Gastrocnemius medialis (tissue), 4 donors: ENCODE results near the gene CCNC. TPM values are rescaled to one million over a fixed set of nuclear protein-coding genes. Genes with fewer than 3 reads are reported as not detected.

Experiments
- ATAC-seq, 2 donors: fragments of 150-250 bp; one replicate each; pipeline ENCODE4 v1.9.1; 2016
- DNase-seq, 2 donors: peaks; one replicate each; pipeline ENCODE4 v3.0.0-alpha.2; 2019
- H3K27ac ChIP-seq, 4 donors: fragments of 200-600 bp; sonication (generic); 1 replicate in 1 of 4; 2 replicates in 3 of 4; pipeline ENCODE4 v1.5.1; 2016 to 2018; ENCODE audit warnings: mild to moderate bottlenecking in 2 of 4, moderate library complexity in 1 of 4
- H3K27me3 ChIP-seq, 3 donors: fragments of 200-600 bp; sonication (generic) in 2 of 3; 1 replicate in 1 of 3; 2 replicates in 2 of 3; pipeline versions ENCODE4 v1.5.1 to v1.6.0; 2016 to 2019; ENCODE audit warnings: mild to moderate bottlenecking in 1 of 3, moderate library complexity in 1 of 3
- H3K36me3 ChIP-seq, 2 donors: fragments of 200-600 bp; sonication (generic) in 1 of 2; one replicate each; pipeline ENCODE4 v1.5.1; 2017 to 2018
- H3K4me1 ChIP-seq, 2 donors: fragments of 200-600 bp; sonication (generic) in 1 of 2; one replicate each; pipeline ENCODE4 v1.5.1; 2016 to 2017; ENCODE audit warnings: mild to moderate bottlenecking in 2 of 2
- H3K4me3 ChIP-seq, 4 donors: fragments of 200-600 bp; sonication (generic) in 3 of 4; 1 replicate in 1 of 4; 2 replicates in 3 of 4; pipeline ENCODE4 v1.5.1; 2016 to 2019; ENCODE audit warnings: mild to moderate bottlenecking in 2 of 4
- H3K9me3 ChIP-seq, 3 donors: fragments of 200-600 bp; sonication (generic) in 2 of 3; 1 replicate in 1 of 3; 2 replicates in 2 of 3; pipeline ENCODE4 v1.5.1; 2016 to 2019
- POLR2A ChIP-seq, 2 donors: fragments of 450-650 bp; IDR thresholded peaks; one replicate each; pipeline ENCODE4 v1.6.1; 2017; ENCODE audit warnings: antibody characterized with exemption in 2 of 2, mild to moderate bottlenecking in 2 of 2, moderate library complexity in 2 of 2
- in situ Hi-C, 4 donors: fragments of 200-750 bp; cut with MboI; loops; one replicate each; pipeline versions ENCODE4 v1.15.0 to v1.8.0; 2017; ENCODE audit warnings: low sequenced_read_pairs in 4 of 4
- intact Hi-C: fragments of 100-400 bp; cut with DNase I; formaldehyde crosslinking; loops from one replicate; pipeline ENCODE4 v1.15.1; 2023; ENCODE audit warnings: low total_unique reads
- total RNA-seq, 4 donors: library from RNA; depleted of rRNA; stranded (reverse); fragments of >200 nt; gene quantifications; one replicate each; pipeline versions ENCODE4 v1.1.0 to v1.2.3, GENCODE V29; 2016
- TF ChIP-seq, protein P1 (sequence below), 5 experiments: fragments of 450-650 bp in 3 of 5; fragments of 200-600 bp in 2 of 5; sonication (generic) in 2 of 5; IDR thresholded peaks in 4 of 5; conservative IDR thresholded peaks in 1 of 5; 1 replicate in 4 of 5; 2 replicates in 1 of 5; pipeline ENCODE4 v1.5.1; 2016 to 2019; ENCODE audit warnings: antibody characterized with exemption in 5 of 5, mild to moderate bottlenecking in 3 of 5, moderate library complexity in 3 of 5

CCNC gene
- total RNA-seq, 4 donors from 2014 or later, result 18.1 to 45.4 (median 25.8) TPM

DNA sequence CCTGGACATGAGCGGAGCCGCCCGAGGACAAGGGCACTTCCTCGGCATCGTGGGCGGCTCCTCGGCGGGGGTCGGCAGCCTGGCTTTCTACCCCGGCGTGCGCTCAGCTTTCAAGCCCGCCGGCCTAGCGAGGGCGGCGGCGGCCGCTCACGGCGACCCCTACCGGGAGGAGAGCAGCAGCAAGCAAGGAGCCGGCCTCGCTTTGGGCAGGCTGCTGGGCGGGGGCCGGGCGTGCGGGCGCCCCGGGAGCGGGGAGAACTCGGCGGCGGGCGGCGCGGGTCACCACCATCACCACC is 44.9 kb upstream of the CCNC start:
- Histone ChIP-seq H3K4me1 (peaks cover 5 to 10% of the 10 kb centered on the region in 2 donors), H3K4me3 (peak overlapping the region; percentile 41 to 59 (median 48)), H3K36me3 (no peaks in the 10 kb centered on the region), H3K27me3 (peaks cover 97 to 99% (median 98%) of the 10 kb centered on the region in 3 donors), H3K9me3 (no peaks in the 10 kb centered on the region), H3K27ac (no peak overlapping the region)
- ATAC-seq (peak in 1 of 2 donors; percentile 36), DNase-seq (no peak)
- in situ Hi-C loops (no loop called here), intact Hi-C loops (no loop called here)
- TF ChIP-seq POLR2A (IDR thresholded peaks at IDR 0.05), result no peak
- TF ChIP-seq, protein P1, sequence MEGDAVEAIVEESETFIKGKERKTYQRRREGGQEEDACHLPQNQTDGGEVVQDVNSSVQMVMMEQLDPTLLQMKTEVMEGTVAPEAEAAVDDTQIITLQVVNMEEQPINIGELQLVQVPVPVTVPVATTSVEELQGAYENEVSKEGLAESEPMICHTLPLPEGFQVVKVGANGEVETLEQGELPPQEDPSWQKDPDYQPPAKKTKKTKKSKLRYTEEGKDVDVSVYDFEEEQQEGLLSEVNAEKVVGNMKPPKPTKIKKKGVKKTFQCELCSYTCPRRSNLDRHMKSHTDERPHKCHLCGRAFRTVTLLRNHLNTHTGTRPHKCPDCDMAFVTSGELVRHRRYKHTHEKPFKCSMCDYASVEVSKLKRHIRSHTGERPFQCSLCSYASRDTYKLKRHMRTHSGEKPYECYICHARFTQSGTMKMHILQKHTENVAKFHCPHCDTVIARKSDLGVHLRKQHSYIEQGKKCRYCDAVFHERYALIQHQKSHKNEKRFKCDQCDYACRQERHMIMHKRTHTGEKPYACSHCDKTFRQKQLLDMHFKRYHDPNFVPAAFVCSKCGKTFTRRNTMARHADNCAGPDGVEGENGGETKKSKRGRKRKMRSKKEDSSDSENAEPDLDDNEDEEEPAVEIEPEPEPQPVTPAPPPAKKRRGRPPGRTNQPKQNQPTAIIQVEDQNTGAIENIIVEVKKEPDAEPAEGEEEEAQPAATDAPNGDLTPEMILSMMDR (IDR thresholded peaks at IDR 0.05 in 4 of 5, conservative IDR thresholded peaks at IDR 0.05 in 1 of 5), result peak in 4 of 5 experiments; percentile 12 to 40 (median 35)

DNA sequence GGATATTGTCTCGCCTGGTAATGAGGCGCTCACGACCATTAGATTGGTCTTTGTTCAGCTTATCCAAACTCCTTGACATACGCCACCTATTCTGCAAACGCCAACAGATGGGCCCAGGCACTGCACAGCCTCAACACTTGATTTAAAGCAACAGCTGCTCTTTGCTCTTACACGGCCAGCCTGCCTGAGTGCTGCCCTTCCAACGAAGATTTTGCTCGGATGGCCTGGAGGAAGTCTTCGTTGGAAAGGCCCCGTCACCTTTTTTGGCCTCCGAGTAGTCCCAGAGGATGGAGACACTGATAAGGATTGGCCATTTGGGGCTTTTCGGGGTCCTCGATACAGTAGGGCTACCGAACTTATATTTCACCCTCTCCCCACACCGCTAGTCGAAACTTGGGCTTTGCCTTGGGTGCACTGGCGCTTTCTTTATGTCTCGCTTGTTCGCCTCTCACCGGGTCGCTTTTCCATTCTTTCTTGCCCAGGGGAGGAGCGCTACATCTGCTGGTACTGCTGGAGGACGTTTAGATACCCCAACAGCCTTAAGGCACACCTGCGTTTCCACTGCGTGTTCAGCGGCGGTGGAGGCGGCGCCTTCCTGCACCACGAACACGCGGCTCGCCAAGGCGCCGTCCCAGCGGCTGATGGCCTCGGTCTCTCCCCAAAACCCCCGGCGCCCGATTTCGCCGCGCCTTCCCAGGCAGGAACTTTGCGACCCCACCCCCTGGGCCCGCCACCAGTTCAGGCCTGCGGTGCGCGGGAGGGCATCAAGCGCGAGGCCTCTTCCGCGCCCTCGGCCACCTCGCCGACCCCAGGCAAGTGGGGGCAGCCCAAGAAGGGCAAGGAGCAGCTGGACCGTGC is 44.3 kb upstream of the CCNC start:
- peak overlapping the region; percentile 41 to 59 (median 48) for H3K4me3 ChIP-seq
- peaks cover 5 to 13% of the 10 kb centered on the region in 2 donors for H3K4me1 ChIP-seq
- no peaks in the 10 kb centered on the region for H3K36me3 ChIP-seq
- TF ChIP-seq POLR2A (IDR thresholded peaks at IDR 0.05), result no peak
- TF ChIP-seq, protein P1 (IDR thresholded peaks at IDR 0.05 in 4 of 5, conservative IDR thresholded peaks at IDR 0.05 in 1 of 5), result no peak
- H3K9me3 ChIP-seq, result no peaks in the 10 kb centered on the region
- H3K27ac ChIP-seq, result no peak overlapping the region
- in situ Hi-C loops (no loop called here), intact Hi-C loops (no loop called here)
- DNase-seq (no peak), ATAC-seq (no peak)
- H3K27me3 ChIP-seq, result peaks cover 97 to 99% (median 98%) of the 10 kb centered on the region in 3 donors

DNA sequence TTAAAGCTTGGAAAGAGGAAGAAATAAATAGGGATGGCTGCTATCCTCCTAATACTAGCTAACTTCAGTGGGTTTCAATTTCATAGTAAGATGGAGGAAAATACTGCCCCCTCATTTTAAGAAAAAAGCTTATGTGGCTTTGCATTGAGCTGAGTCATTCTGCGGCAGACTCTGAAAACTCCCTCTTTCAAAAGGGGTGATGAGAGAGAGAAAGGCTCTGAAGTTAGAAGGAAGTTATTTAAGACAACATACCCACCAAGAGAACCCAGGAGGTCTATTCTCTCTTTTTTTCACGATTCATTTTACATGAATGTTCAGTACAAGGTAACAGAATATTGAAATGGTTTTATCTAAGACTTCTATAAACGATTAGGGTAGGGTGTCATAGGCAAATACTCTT is 42.7 kb upstream of the CCNC start:
- no peak for ATAC-seq
- H3K36me3 ChIP-seq, result no peaks in the 10 kb centered on the region
- H3K4me3 ChIP-seq, result no peak overlapping the region
- DNase-seq, result no peak
- H3K27ac ChIP-seq, result no peak overlapping the region
- intact Hi-C loops (no loop called here), in situ Hi-C loops (no loop called here)
- no peaks in the 10 kb centered on the region for H3K9me3 ChIP-seq
- H3K4me1 ChIP-seq, result peaks cover 5 to 19% of the 10 kb centered on the region in 2 donors
- TF ChIP-seq, protein P1 (IDR thresholded peaks at IDR 0.05 in 4 of 5, conservative IDR thresholded peaks at IDR 0.05 in 1 of 5), result no peak
- no peak for TF ChIP-seq POLR2A (IDR thresholded peaks at IDR 0.05)
- peaks cover 98 to 100% (median 99%) of the 10 kb centered on the region in 3 donors for H3K27me3 ChIP-seq

DNA sequence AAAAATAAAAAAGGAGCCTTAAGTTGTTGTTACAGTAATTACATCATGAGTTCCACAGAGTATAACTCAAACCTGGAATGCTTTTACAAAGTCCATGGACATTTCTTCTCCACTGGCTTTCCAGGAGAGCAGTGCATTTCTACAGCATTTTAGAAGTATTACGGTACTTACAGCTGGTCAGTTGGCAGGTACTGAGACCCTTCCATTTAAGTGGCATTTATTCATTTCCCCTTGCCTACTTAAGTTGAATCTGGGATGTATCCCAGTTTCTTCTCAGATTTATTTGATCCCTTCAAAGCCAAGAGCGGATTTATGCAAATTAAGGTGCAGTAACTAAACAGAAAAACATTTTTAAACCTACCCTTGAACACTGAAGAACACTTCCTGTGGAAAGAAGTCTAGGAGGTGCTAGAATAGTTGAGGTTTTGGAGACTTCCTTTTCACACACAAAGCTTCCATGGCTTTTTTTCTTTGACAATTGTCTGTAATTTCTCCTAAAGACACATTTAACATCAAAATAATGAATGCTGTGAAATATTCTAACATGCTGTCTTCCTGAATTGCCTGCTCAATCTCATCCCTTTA is 41.5 kb upstream of the CCNC start:
- DNase-seq (no peak), ATAC-seq (no peak)
- Histone ChIP-seq H3K4me1 (peaks cover 5 to 19% of the 10 kb centered on the region in 2 donors), H3K4me3 (no peak overlapping the region), H3K36me3 (no peaks in the 10 kb centered on the region), H3K27ac (no peak overlapping the region), H3K27me3 (peaks cover 98 to 100% (median 99%) of the 10 kb centered on the region in 3 donors), H3K9me3 (no peaks in the 10 kb centered on the region)
- intact Hi-C loops, result loop anchor here (5.0 kb wide), 1 partner anchor 852 kb away; the partner anchor contains the start of gene SIM1
- in situ Hi-C loops, result no loop called here
- TF ChIP-seq POLR2A (IDR thresholded peaks at IDR 0.05), result no peak
- TF ChIP-seq, protein P1 (IDR thresholded peaks at IDR 0.05 in 4 of 5, conservative IDR thresholded peaks at IDR 0.05 in 1 of 5), result no peak
